Heart left ventricle (tissue), 16 donors: ENCODE data around the gene FNBP1. TPM values are rescaled to one million over a fixed set of nuclear protein-coding genes. Genes with fewer than 3 reads are reported as not detected.

Experiments used
- ATAC-seq, 4 donors: fragments of 200-7000 bp; cut with Tn5 transposase; one replicate each; pipeline ENCODE4 v1.9.1; 2020 to 2022; ENCODE audit warnings: moderate library complexity in 4 of 4, mild to moderate bottlenecking in 3 of 4, moderate number of reproducible peaks in 1 of 4
- DNase-seq, 5 donors: peaks; one replicate each; pipeline ENCODE4 v3.0.0-alpha.2; 2020
- H3K27ac ChIP-seq, 12 donors: fragments of 200-600 bp; sonication (generic) in 4 of 12; one replicate each; pipeline versions ENCODE4 v1.5.0 to v1.8.0; 2016 to 2022; ENCODE audit warnings: mild to moderate bottlenecking in 2 of 12
- H3K27me3 ChIP-seq, 9 donors: fragments of 200-600 bp; sonication (generic) in 2 of 9; one replicate each; pipeline versions ENCODE4 v1.5.1 to v1.8.0; 2016 to 2022; ENCODE audit warnings: mild to moderate bottlenecking in 3 of 9
- H3K36me3 ChIP-seq, 9 donors: fragments of 200-600 bp; sonication (generic) in 2 of 9; one replicate each; pipeline versions ENCODE4 v1.5.0 to v1.8.0; 2018 to 2022; ENCODE audit warnings: mild to moderate bottlenecking in 2 of 9
- H3K4me1 ChIP-seq, 12 donors: fragments of 200-600 bp; sonication (generic) in 4 of 12; one replicate each; pipeline versions ENCODE4 v1.5.0 to v1.8.0; 2016 to 2022; ENCODE audit warnings: mild to moderate bottlenecking in 3 of 12
- H3K4me3 ChIP-seq, 12 donors: fragments of 200-600 bp; sonication (generic) in 4 of 12; one replicate each; pipeline versions ENCODE4 v1.5.0 to v1.8.0; 2017 to 2022; ENCODE audit warnings: mild to moderate bottlenecking in 9 of 12, moderate library complexity in 4 of 12
- H3K9me3 ChIP-seq, 12 donors: fragments of 200-600 bp; sonication (generic) in 4 of 12; one replicate each; pipeline versions ENCODE4 v1.5.0 to v1.8.0; 2016 to 2022; ENCODE audit warnings: mild to moderate bottlenecking in 1 of 12
- CTCF ChIP-seq, 12 donors: fragments of 200-600 bp; sonication (generic) in 4 of 12; IDR thresholded peaks; one replicate each; pipeline versions ENCODE4 v1.5.0 to v1.8.0; 2018 to 2022; ENCODE audit warnings: antibody characterized with exemption in 12 of 12, mild to moderate bottlenecking in 5 of 12
- POLR2A ChIP-seq, 2 donors: fragments of 450-650 bp; IDR thresholded peaks; one replicate each; pipeline ENCODE4 v1.6.1; 2017; ENCODE audit warnings: antibody characterized with exemption in 2 of 2, mild to moderate bottlenecking in 2 of 2, moderate library complexity in 2 of 2
- WGBS, 4 donors: extraction: QIAGEN DNeasy Blood & Tissue Kit in 2 of 4; methylation state at CpG; one replicate each; pipeline versions ENCODE4 v1.1.5 to v1.1.7; 2013 to 2018; 5-methylcytosine and 5-hydroxymethylcytosine counted together
- intact Hi-C, 10 donors: fragments of 100-400 bp; cut with DNase I; formaldehyde crosslinking; loops; one replicate each; pipeline versions ENCODE4 v1.11.1 to v1.14.2; 2022
- polyA plus RNA-seq, 2 donors: library from polyadenylated mRNA; stranded (reverse); fragments of 200-250 nt; gene quantifications; one replicate each; pipeline ENCODE4 v1.2.3, GENCODE V29; 2013
- total RNA-seq, 9 donors: library from RNA; depleted of rRNA in 2 of 9; stranded (reverse); fragments of >200 nt in 2 of 9; fragmentation: NEBNext Ultra II Directional in 3 of 9; extraction: Animal tissue kit (Norgen Biotek cat#: 25700) in 3 of 9; gene quantifications; one replicate each; pipeline versions ENCODE4 v1.1.0 to v1.2.4, GENCODE V29; 2016 to 2023
- donor health status: ischemic (EF 13 %, LVEDD 7.1; RV severe dilation, severe dysfunction).
- donor health status: healthy with polysubstance abuse.
- donor health status: DM: no; HTN: yes; CAD: no.
- donor health status: DM: no; HTN: no; CAD: no.
- donor health status: ischemic (EF 25% LVEDD 6.9; RV normal size, moderate dysfunction).
- donor health status: ischemic (EF 25% LVEDD 5.7; RV mildly dilated, moderate dysfunction).
- donor health status: healthy.
- donor health status: DM: yes; HTN: yes; CAD: no.
- donor health status: ischemic (EF 35%, LVEDD 5.7; RV mildly dilated, moderate dysfunction).
- donor health status: nonischemic (EF 11% LVEDD 7.7; RV severe dilation, severe dysfunction).
- donor health status: DM: yes; HTN: yes; CAD: no.
- donor health status: PGD.
- donor health status: ischemic (EF 29% LVEDD 5.4; RV normal size, mild dysfunction).
- donor health status: nonischemic (EF 23%, LVEDD 6.1; RV moderate dilation, normal function).

The FNBP1 gene
- total and polyA plus RNA-seq, 11 donors = 6.9 to 47.3 (median 24.1) TPM

GRCh38 chr9:129864991-129865647 is 177.9 kb downstream of the FNBP1 start:
- DNase-seq (no peak), ATAC-seq (no peak)
- H3K27me3 ChIP-seq = no peaks in the 10 kb centered on the region
- H3K9me3 ChIP-seq = no peaks in the 10 kb centered on the region
- no peak for TF ChIP-seq CTCF (IDR thresholded peaks at IDR 0.05)
- H3K4me1 ChIP-seq = peaks cover 0 to 31% (median 0%) of the 10 kb centered on the region in 12 donors
- intact Hi-C loops = no loop called here
- H3K4me3 ChIP-seq = no peak overlapping the region
- H3K27ac ChIP-seq = no peak overlapping the region
- 55 to 74% (median 64%) methylated on average over 7 to 11 of the region's 11 CpGs for WGBS, 4 donors
- H3K36me3 ChIP-seq = peaks cover 0 to 81% (median 56%) of the 10 kb centered on the region in 9 donors

GRCh38 chr9:129863059-129863690 is 179.8 kb downstream of the FNBP1 start:
- Histone ChIP-seq H3K4me1 (peaks cover 0 to 31% (median 0%) of the 10 kb centered on the region in 12 donors), H3K4me3 (no peak overlapping the region), H3K9me3 (no peaks in the 10 kb centered on the region), H3K27me3 (no peaks in the 10 kb centered on the region), H3K36me3 (peaks cover 0 to 83% (median 55%) of the 10 kb centered on the region in 9 donors), H3K27ac (peak overlapping the region in 1 of 12 donors; percentile 42)
- no peak for TF ChIP-seq POLR2A (IDR thresholded peaks at IDR 0.05)
- TF ChIP-seq CTCF (IDR thresholded peaks at IDR 0.05) = no peak
- WGBS, 4 donors = 61 to 72% (median 67%) methylated on average over 12 to 14 of the region's 14 CpGs
- ATAC-seq = peak in 1 of 4 donors; percentile 32
- intact Hi-C loops = no loop called here
- DNase-seq = peak in 1 of 5 donors; percentile 64

GRCh38 chr9:129861447-129861827 is 181.6 kb downstream of the FNBP1 start:
- no peak for TF ChIP-seq CTCF (IDR thresholded peaks at IDR 0.05)
- no peak for TF ChIP-seq POLR2A (IDR thresholded peaks at IDR 0.05)
- peaks cover 0 to 88% (median 68%) of the 10 kb centered on the region in 9 donors for H3K36me3 ChIP-seq
- 84 to 97% (median 88%) methylated on average over 10 to 12 of the region's 12 CpGs for WGBS, 4 donors
- DNase-seq (no peak), ATAC-seq (no peak)
- H3K4me3 ChIP-seq = no peak overlapping the region
- no peaks in the 10 kb centered on the region for H3K27me3 ChIP-seq
- H3K4me1 ChIP-seq = peaks cover 0 to 18% (median 0%) of the 10 kb centered on the region in 12 donors
- intact Hi-C loops = no loop called here
- no peak overlapping the region for H3K27ac ChIP-seq
- H3K9me3 ChIP-seq = no peaks in the 10 kb centered on the region

GRCh38 chr9:129860653-129861446 is 182.1 kb downstream of the FNBP1 start:
- Histone ChIP-seq H3K36me3 (peaks cover 0 to 88% (median 70%) of the 10 kb centered on the region in 9 donors), H3K4me3 (no peak overlapping the region), H3K9me3 (no peaks in the 10 kb centered on the region), H3K4me1 (peaks cover 0 to 12% (median 0%) of the 10 kb centered on the region in 12 donors), H3K27me3 (no peaks in the 10 kb centered on the region), H3K27ac (no peak overlapping the region)
- ATAC-seq (no peak), DNase-seq (no peak)
- intact Hi-C loops = no loop called here
- 74 to 84% (median 76%) methylated on average over 10 to 11 of the region's 11 CpGs for WGBS, 4 donors
- no peak for TF ChIP-seq POLR2A (IDR thresholded peaks at IDR 0.05)
- no peak for TF ChIP-seq CTCF (IDR thresholded peaks at IDR 0.05)
